ENCODE measurements around the gene GNB1L.

The GNB1L gene

GRCh38 chr22:19766511-19767426, 87.9 kb downstream of the GNB1L start:
- H3K27me3 ChIP-seq (ENCODE audit: control insufficient read depth, insufficient read depth, low read length), result peaks cover 62% of the 10 kb centered on the region
- H3K4me3 ChIP-seq (ENCODE audit: low read length), result no peak overlapping the region
- H3K36me3 ChIP-seq (ENCODE audit: control insufficient read depth, insufficient read depth, low read length), result no peaks in the 10 kb centered on the region
- no peaks in the 10 kb centered on the region for H3K4me1 ChIP-seq (ENCODE audit: control insufficient read depth, insufficient read depth, low read length)
- no peak overlapping the region for H3K27ac ChIP-seq (ENCODE audit: low read depth, low read length)
- H3K9ac ChIP-seq (ENCODE audit: low read length), result no peak overlapping the region

- Histone ChIP-seq H3K27ac (ENCODE audit: low read depth, low read length) (no peak overlapping the region), H3K27me3 (ENCODE audit: control insufficient read depth, insufficient read depth, low read length) (peaks cover 59% of the 10 kb centered on the region), H3K4me3 (ENCODE audit: low read length) (no peak overlapping the region), H3K36me3 (ENCODE audit: control insufficient read depth, insufficient read depth, low read length) (no peaks in the 10 kb centered on the region), H3K4me1 (ENCODE audit: control insufficient read depth, insufficient read depth, low read length) (no peaks in the 10 kb centered on the region), H3K9ac (ENCODE audit: low read length) (no peak overlapping the region)
Observed at GRCh38 chr22:19766240-19766510, 88.5 kb downstream of the GNB1L start.

DNA sequence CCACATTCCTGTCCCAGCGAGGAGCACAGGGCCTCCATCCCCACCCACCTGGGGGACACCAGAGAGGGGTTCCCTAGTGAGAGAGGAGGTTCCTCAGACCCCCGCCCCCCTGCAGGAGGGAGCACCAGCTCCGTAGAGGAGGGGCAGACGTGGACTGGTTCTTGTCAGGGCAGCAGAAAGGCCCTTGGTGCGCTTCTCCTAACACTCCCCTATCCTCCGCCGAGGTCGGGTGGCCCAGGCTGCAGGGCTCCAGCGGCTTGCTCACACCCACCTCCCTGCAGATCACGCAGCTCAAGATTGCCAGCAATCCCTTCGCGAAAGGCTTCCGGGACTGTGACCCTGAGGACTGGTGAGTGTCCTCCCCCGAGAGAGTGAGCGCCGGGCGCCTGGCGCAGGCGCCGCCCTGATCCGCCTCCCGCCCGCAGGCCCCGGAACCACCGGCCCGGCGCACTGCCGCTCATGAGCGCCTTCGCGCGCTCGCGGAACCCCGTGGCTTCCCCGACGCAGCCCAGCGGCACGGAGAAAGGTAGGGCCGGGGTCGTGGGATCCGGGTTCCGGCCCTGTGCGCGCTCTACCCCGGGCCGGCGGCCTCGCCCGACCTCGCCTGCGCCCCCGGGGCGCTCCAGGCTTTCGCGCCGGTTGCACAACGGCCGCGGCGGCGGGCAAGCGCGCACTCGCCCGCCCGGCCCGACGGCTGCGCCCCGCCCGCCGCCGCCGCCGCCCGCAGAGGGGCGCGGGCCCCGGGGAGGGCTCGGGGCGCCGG, 89.0 kb downstream of the GNB1L start:
- no peak overlapping the region for H3K27ac ChIP-seq (ENCODE audit: low read depth, low read length)
- H3K27me3 ChIP-seq (ENCODE audit: control insufficient read depth, insufficient read depth, low read length), result peaks cover 61% of the 10 kb centered on the region
- H3K4me1 ChIP-seq (ENCODE audit: control insufficient read depth, insufficient read depth, low read length), result no peaks in the 10 kb centered on the region
- H3K36me3 ChIP-seq (ENCODE audit: control insufficient read depth, insufficient read depth, low read length), result no peaks in the 10 kb centered on the region
- no peak overlapping the region for H3K9ac ChIP-seq (ENCODE audit: low read length)
- H3K4me3 ChIP-seq (ENCODE audit: low read length), result peak overlapping the region; percentile 9

- no peaks in the 10 kb centered on the region for H3K36me3 ChIP-seq (ENCODE audit: control insufficient read depth, insufficient read depth, low read length)
- no peak overlapping the region for H3K9ac ChIP-seq (ENCODE audit: low read length)
- H3K27ac ChIP-seq (ENCODE audit: low read depth, low read length), result no peak overlapping the region
- H3K4me3 ChIP-seq (ENCODE audit: low read length), result no peak overlapping the region
- peaks cover 58% of the 10 kb centered on the region for H3K27me3 ChIP-seq (ENCODE audit: control insufficient read depth, insufficient read depth, low read length)
- H3K4me1 ChIP-seq (ENCODE audit: control insufficient read depth, insufficient read depth, low read length), result no peaks in the 10 kb centered on the region
Observed at GRCh38 chr22:19764636-19765476, 89.8 kb downstream of the GNB1L start.

DNA sequence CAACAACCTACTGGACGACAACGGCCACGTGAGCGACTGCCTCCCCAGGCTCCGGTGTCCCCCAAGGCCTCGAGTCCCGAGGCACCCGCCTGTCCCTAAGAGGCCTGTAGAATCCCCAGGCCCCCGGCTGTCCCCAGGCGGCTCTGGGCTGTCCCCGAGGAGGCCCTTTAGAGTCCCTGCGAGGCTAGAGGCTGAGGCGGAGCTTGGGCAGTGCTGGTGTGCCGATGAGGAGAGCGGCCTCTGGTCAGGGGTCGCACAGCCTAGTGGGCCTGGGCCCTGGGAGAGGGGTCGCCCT, 90.4 kb downstream of the GNB1L start:
- Histone ChIP-seq H3K27ac (ENCODE audit: low read depth, low read length) (no peak overlapping the region), H3K27me3 (ENCODE audit: control insufficient read depth, insufficient read depth, low read length) (peaks cover 56% of the 10 kb centered on the region), H3K36me3 (ENCODE audit: control insufficient read depth, insufficient read depth, low read length) (no peaks in the 10 kb centered on the region), H3K4me3 (ENCODE audit: low read length) (no peak overlapping the region), H3K4me1 (ENCODE audit: control insufficient read depth, insufficient read depth, low read length) (no peaks in the 10 kb centered on the region), H3K9ac (ENCODE audit: low read length) (no peak overlapping the region)

DNA sequence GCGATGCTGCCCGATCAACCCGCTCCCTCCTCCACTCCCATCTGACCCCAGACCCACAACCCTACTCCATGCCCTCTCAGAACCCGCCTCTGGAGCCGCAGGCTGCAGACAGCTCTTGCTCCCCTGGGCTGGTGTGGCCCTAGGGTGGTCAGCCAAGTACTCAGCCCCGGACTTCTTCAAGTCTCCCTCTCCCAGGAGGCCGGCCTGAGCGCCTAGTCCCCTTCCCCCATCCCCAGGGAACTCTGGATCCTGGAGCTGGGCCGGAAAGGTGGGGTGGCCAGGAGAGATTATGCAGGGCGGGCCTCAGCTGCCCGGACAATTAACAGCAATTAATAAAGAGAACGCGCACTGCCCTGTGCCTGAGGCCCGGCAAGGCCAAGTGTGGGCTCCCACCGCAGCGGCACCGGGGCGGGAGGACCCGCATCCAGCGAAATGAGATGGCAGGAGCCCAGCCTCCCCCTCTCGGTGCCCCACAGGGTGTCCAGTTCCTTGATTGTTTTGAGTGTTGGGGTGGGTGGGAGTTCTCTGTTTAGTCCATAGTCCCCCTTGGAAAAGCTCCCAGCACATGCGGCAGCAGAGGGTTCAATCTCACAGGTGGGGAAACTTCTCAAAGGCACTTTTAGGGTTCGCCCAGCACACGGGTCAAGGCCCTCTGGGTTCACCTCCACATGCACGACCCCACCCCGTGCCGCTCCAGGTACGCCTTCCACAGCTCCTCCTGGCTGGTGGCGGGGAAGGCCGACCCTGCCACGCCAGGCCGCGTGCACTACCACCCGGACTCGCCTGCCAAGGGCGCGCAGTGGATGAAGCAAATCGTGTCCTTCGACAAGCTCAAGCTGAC, 91.0 kb downstream of the GNB1L start:
- H3K4me1 ChIP-seq (ENCODE audit: control insufficient read depth, insufficient read depth, low read length), result no peaks in the 10 kb centered on the region

DNA sequence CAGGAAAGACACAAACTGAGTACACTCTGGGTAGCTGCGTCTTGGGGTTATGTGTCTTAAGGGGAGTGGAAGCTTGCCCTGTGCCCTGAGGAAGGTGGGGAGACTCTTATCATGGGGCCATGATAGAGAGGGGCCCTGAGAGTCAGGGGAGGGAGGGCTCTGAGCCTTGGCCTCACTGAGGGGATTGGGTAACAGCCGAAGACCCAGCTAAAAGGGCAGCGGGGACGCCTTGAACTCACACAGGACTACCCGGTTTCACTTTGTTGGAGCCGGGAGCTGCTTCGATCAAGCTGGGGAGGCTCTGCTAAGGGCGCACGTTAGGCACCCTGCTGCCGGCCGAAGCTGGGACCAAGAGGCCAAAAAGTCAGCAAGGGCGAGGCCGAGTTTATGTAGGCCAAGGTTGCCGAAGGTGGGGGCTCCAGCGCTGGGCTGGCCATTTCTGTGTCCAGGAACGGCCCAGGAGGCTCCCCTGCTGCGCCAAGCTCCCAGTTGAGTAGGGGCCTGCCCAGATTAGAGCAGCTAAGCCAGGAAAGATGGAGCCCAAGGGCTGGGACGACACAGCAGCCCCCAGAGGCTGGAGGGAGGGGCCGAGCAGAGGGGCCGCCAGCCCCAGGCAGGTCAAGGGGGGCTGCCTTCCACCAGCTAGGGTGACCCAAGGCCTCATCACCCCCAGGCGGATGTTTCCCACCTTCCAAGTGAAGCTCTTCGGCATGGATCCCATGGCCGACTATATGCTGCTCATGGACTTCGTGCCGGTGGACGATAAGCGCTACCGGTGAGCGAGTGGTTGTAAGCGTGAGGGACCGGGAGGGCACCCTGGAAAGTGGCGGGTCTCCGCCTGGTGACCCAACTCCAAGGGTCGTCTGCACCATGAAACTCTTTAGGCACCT, 91.9 kb downstream of the GNB1L start:
- Histone ChIP-seq H3K27me3 (ENCODE audit: control insufficient read depth, insufficient read depth, low read length) (peaks cover 51% of the 10 kb centered on the region), H3K36me3 (ENCODE audit: control insufficient read depth, insufficient read depth, low read length) (no peaks in the 10 kb centered on the region), H3K27ac (ENCODE audit: low read depth, low read length) (no peak overlapping the region), H3K4me1 (ENCODE audit: control insufficient read depth, insufficient read depth, low read length) (no peaks in the 10 kb centered on the region), H3K4me3 (ENCODE audit: low read length) (no peak overlapping the region), H3K9ac (ENCODE audit: low read length) (no peak overlapping the region)

More for the DNA sequence above, 91.0 kb downstream of the GNB1L start:
- Histone ChIP-seq H3K27ac (ENCODE audit: low read depth, low read length) (no peak overlapping the region), H3K27me3 (ENCODE audit: control insufficient read depth, insufficient read depth, low read length) (peaks cover 54% of the 10 kb centered on the region), H3K9ac (ENCODE audit: low read length) (no peak overlapping the region), H3K4me3 (ENCODE audit: low read length) (no peak overlapping the region), H3K36me3 (ENCODE audit: control insufficient read depth, insufficient read depth, low read length) (no peaks in the 10 kb centered on the region)

- Histone ChIP-seq H3K27me3 (ENCODE audit: control insufficient read depth, insufficient read depth, low read length) (peaks cover 51% of the 10 kb centered on the region), H3K9ac (ENCODE audit: low read length) (no peak overlapping the region), H3K4me3 (ENCODE audit: low read length) (no peak overlapping the region), H3K27ac (ENCODE audit: low read depth, low read length) (no peak overlapping the region), H3K36me3 (ENCODE audit: control insufficient read depth, insufficient read depth, low read length) (no peaks in the 10 kb centered on the region), H3K4me1 (ENCODE audit: control insufficient read depth, insufficient read depth, low read length) (no peaks in the 10 kb centered on the region)
Observed at GRCh38 chr22:19761725-19762567, 92.7 kb downstream of the GNB1L start.

GRCh38 chr22:19760951-19761724, 93.5 kb downstream of the GNB1L start:
- Histone ChIP-seq H3K4me3 (ENCODE audit: low read length) (peak overlapping the region; percentile 44), H3K27ac (ENCODE audit: low read depth, low read length) (no peak overlapping the region), H3K4me1 (ENCODE audit: control insufficient read depth, insufficient read depth, low read length) (no peaks in the 10 kb centered on the region), H3K27me3 (ENCODE audit: control insufficient read depth, insufficient read depth, low read length) (peaks cover 52% of the 10 kb centered on the region), H3K36me3 (ENCODE audit: control insufficient read depth, insufficient read depth, low read length) (no peaks in the 10 kb centered on the region), H3K9ac (ENCODE audit: low read length) (no peak overlapping the region)
